HK-2 (cell line): ENCODE results near the gene FOXA2.
"Not testable (repeated sequence)": the region's sequence is repeated elsewhere in the genome, so short reads cannot be mapped to it uniquely, and the experiment has no call there.

Experiments used
- DNase-seq: peaks from one replicate; pipeline ENCODE4 v3.0.0-alpha.2; 2018; ENCODE audit not compliant: unreplicated experiment

The FOXA2 gene

GRCh38 chr20:22567944-22568871 lies 16.2 kb downstream of the FOXA2 start:
- DNase-seq: no peak

DNA sequence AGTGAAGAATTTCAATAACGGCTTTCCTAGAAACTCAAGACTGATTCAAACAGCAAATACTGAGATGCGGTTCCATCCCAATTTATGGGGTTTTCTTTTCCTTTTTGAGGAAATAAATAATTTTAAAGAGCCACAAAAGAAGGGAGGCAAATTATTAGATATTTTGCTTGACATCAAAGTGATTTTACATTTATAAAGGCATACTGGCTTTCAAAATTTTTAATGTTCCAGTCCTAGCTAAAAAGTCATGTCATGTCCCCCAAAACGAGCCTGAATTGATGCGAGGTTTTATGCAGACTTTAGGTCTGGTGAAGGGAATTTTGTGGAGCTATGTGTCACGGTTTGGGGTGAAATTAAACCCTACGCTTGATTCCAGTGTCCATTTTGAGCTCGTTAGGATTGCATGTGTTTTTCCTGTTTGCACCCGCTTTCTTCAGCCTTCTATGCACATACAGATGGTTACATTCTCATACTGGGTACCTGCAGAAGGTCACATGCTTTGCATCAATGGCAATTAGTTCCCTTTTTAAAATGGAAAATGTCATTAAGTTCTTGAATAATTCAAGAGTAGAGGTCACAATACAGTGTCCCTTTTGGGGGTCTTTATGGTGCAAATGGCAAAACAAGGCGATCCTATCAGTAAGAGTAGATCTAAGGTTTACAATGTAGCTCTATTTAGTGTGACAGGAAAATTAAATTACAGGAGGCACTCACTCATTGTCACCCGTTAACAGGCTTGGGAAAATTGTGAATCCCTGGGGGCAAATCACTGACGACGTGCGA lies 17.3 kb downstream of the FOXA2 start:
- no peak for DNase-seq

DNA sequence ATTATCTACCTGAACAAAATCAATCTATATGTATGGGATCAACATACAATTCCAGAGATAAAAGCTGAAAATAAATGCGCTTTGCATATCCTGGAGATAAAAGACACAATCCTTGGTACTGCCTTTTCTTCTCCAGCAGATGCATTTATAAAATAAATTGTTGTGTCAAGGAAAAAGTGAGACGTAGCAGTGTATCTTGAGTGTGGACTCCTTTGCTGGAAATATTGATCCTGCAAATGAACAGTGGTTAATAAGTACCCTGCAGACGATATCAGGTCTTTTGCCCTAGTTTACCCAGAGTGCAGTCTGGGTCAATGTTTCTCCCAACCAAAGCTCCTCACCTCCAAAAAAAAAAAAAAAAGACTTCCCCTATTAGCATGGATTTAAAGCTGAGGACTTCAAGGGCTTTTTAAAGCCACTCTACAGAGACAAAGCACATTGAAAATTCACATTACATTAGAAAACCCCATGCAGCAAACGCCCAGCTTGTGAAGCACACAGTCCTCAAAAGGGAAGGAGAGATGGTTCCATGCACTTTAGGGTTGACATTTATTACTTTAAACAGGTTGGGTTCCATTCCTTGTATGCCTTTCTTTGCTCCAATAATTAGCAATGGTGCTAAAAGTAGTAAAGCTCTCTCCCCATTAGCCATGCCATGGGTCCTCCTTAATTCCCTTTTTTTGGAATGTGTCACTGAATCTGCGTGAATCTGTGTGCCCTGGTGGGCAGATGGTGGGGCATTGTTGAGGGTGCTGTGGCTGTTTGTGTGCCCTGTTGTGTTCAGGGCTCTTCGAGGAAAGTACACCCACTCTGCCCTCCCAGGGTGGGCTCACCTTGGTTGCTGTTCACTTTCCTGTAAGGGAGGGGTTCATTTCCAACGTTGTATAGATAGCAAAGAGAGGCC lies 21.1 kb downstream of the FOXA2 start:
- no peak for DNase-seq

GRCh38 chr20:22562620-22563019 lies 21.8 kb downstream of the FOXA2 start:
- DNase-seq: no peak

DNA sequence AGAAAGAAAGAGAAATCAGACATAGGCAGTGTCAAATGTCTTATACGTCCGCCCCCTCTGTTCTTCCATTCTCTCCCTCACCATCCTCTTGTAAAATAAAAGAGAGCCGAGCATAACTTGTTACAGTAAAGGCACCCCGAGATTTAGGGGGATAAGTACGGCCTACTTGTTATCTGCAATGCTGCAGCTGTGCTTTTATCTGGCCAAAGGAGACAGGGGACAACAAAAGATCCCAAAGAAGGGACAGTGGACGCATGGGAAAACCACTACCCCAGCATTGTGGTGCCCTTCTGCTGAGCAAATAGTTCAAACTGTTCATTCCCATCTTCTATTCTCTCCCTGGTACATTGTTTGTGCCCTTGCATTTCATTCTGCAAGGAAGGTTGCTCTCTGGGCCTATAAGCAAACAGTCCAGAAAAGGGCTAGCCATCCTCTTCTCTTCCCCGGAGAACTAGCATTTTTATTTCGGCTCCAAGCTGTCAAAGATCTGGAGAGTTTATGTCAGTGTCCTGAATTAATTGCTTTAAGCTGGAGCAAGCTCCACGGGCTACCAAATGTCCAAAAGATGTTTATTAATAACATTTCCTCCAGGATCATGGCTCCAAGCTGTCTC lies 22.3 kb downstream of the FOXA2 start:
- no peak for DNase-seq

- DNase-seq: no peak
Observed at GRCh38 chr20:22560817-22561216, 23.6 kb downstream of the FOXA2 start.

DNA sequence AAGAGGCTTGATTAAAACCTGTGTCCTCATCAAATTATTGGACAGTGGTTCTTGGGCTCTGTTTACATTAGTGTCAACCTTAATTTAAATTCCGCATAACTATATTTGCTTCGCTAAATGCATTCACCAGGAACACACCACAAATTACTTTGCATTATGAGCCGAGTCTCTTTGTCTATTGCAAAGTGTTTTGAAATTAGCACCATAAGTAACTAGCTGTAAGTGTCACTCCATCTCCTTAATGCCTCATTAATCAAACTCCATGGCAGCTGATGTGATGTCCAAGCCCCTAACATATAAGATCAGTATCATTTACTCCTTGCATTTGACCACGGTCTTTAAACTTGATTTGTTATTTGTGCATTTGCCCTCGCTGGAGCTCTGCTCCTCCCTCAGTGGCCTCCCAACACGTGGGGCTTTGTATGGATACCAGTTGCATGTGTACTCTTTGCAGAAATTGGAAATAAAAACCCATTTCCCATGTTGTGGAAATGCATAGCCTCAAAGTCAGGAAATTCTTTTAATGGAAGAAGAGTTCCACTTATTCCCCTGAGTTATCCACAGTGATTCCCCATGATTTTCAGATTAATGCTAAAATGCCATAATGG lies 24.6 kb downstream of the FOXA2 start:
- no peak for DNase-seq

DNA sequence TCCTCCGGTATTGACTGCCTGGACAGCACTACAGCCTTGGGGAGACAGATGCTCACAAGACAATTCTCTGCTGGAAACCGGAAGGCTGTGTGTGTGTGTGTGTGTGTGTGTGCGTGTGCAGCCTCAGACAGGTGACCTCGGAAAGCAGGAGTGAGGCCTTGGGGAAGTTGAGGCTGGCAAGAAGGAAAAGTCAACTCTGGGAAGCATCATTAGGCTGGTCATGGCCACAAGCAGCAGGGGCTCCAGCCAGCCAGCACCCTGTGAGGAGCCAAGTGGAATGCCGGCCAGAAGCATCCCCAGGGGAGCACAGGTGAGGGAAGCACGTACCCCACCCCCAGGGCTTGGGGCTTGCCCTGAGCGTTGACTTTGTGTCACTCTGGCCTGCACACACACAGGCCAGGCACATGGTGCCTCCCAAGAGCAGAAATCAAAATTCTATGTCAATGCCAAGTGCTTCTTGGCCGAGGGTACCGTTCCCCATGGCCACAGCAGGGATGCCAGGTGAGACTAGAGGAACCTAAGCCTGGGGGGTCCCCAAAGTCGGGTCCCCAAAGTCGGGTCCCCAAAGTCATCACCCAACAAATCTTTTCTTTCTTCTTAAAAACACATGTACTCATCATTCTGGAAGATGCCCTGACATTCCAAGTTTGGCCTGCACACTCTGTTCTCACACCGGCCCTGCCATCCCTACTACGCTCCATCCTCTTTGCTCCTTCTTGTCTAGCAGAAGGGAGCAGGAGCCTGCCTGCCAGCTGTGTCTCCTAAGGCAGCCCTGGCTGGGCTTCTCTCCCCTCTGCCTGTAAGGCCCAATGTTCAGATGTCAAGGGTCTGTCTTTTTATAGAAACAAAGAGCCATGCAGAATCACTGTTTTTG lies 26.7 kb downstream of the FOXA2 start:
- DNase-seq: no peak

DNA sequence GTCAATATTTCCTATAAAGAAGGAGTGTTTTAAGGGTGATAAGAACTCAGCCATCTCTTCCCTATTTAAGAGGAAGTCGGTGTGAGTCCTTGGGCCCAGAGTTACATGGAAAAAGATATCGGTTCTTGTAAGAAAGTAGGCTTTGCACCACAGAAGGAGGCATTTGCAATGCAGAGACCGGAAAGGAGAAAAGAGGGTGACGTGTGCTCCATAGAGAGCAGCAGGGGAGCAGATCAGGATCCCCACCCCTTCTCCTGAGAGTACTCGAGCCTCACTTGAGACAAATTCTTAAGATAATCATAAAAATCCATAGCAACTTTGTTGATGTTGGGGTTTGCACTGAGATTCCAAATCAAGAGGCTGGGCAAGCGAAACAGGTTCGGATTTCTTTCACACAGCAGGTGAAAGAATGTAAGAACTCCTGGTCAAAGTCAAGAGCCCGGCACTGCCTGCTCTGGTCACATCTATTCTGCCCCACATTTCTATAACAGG lies 27.8 kb downstream of the FOXA2 start:
- no peak for DNase-seq

- DNase-seq: no peak
Observed at GRCh38 chr20:22555791-22556564, 28.4 kb downstream of the FOXA2 start.

DNA sequence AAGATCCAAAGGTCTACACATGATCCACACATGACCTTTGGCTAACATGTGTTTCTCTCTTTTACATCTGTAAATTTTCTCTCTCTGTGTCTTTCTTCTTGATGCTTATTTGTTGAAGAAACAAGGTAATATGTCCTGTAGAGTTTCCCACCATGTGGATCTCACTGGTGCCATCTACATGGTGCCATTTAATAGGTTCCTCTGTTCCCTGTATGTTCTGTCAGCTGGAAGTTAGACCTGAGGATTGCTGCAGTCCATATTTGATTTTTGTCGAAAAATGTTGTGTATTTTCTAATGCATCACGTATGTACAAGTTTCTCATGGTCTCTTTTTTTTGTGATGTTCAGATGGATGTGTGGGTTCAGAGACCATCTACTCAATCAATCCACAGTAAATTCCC lies 30.0 kb downstream of the FOXA2 start:
- DNase-seq: no peak

DNA sequence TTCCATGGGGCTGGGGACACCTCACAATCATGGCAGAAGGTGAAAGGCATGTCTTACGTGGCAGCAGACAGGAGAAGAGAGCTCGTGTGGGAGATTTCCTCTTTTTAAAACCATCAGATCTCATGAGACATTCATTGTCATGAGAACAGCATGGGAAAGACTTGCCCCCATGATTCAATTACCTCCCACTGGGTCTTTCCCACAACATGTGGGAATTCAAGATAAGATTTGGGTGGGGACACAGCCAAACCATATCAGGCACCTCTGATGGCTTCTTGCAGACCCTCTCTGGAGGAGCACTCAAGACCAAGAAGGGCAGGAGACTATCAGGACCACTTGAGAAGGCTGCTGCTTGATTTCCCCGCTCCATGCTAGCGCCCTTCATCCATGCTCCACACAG lies 33.9 kb downstream of the FOXA2 start:
- DNase-seq: not testable (repeated sequence)

DNA sequence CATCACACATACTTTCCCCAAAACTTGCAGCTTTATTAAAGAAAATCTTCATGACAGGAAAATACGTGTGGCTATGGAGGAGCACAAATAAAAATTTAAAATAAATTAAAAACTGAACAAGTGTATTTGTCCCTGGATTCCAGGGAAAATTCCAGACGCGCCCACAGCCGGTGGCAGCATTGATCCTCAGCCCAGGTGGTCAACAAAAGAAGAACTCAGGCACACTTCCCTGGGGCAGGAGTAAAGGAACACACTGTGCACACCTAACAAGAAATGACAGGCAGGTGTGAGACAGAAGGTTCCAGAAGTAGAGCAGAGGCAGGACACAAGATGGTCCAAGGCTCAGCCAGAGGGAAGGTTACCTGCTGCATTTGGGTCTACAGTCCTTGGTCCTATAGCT lies 36.3 kb downstream of the FOXA2 start:
- DNase-seq: no peak

DNA sequence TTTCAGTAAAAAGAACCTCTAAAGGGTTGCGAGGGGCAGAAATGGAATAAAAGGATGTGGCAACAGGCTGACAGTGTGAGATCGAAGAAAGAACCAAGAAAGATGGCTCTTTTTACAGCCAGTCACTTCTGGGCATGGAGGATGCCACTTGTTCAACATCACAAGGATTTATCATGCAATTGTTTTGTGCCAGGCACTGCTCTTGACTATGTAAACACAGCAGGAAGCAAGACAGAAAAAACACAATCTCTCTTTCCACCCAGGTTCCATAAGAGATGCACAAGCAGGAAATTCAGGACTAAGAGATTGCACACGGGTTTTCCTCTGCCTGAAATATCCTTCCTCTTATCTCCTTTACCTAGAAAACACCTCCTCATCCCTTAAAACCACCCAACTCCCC lies 38.0 kb downstream of the FOXA2 start:
- DNase-seq: no peak

DNA sequence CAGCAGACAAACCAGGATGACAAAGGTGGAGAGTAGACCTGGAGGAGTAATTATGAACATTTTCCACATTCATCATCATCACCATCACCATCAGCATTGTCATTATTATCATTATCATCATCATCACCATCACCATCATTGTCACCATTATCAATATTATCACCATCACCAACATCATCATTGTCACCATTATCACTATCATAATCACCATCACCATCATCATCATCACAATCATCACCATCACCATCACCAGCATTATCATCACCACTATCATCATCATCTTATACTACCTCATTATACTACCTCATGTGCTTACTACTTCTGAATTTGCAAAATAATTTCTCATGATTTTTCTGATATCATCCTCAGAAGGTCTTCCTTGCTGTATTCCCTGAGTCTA lies 39.3 kb downstream of the FOXA2 start:
- no peak for DNase-seq

- DNase-seq: no peak
Observed at GRCh38 chr20:22544462-22544861, 39.9 kb downstream of the FOXA2 start.

- no peak for DNase-seq
Observed at GRCh38 chr20:22542427-22542826, 41.9 kb downstream of the FOXA2 start.

DNA sequence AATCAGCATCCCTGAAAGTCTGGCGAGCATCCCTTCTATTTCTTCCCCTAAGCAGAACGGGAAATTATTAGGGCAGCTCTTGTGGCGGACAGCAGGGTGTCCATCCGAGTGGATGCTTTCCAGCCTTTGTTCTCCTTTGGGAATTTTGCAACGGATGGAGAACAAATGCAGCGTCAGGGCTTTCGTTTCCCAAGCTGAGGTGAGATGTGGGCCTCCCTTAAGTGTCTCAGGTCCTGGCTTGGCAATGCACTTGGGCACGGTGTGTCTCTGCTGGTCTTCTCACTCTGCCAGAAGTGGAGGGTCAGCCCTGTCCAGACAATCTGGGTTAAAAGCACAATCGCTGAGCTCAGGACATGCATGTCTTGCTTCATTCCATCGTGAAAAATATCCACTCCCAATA lies 43.5 kb downstream of the FOXA2 start:
- DNase-seq: no peak
